ENCODE results near the gene RHBDD1. TPM values are rescaled to one million over a fixed set of nuclear protein-coding genes. Genes with fewer than 3 reads are reported as not detected.

RHBDD1 gene
- polyA plus RNA-seq, 3 donors, result 8.1 to 19.5 (median 15.5) TPM

- Histone ChIP-seq H3K9me3 (replicated peaks in 1 of 2; ENCODE audit: control insufficient read depth in 1 of 2, insufficient read depth in 1 of 2, low read length in 2 of 2) (no peaks in the 10 kb centered on the region), H3K4me2 (replicated peaks; ENCODE audit: extremely low read depth, low read length, poor library complexity, severe bottlenecking) (no peak overlapping the region), H3K4me1 (ENCODE audit: control insufficient read depth in 1 of 2, insufficient read depth in 2 of 2, low read length in 2 of 2) (peaks cover 22 to 29% of the 10 kb centered on the region in 2 donors), H3K79me2 (ENCODE audit: insufficient read depth, low read length) (no peaks in the 10 kb centered on the region), H3K27ac (ENCODE audit: low read depth in 1 of 2, low read length in 2 of 2) (no peak overlapping the region), H3K36me3 (replicated peaks in 1 of 2; ENCODE audit: control insufficient read depth in 1 of 2, insufficient read depth in 2 of 2, low read length in 2 of 2) (peaks cover 0 to 4% of the 10 kb centered on the region in 2 donors), H3K9ac (ENCODE audit: insufficient read depth, low read length, poor library complexity, severe bottlenecking) (no peak overlapping the region), H2AFZ (ENCODE audit: insufficient read depth, low read depth, low read length, poor library complexity, severe bottlenecking) (no peak overlapping the region), H4K20me1 (ENCODE audit: insufficient read depth, low read length) (no peaks in the 10 kb centered on the region), H3K4me3 (replicated peaks in 1 of 3; ENCODE audit: low read depth in 2 of 3, low read length in 3 of 3) (no peak overlapping the region), H3K27me3 (ENCODE audit: control insufficient read depth in 2 of 2, insufficient read depth in 2 of 2, low read length in 2 of 2) (no peaks in the 10 kb centered on the region)
- Mint-ChIP-seq H3K27me3 (ENCODE audit: low read depth in 3 of 3) (no peaks in the 10 kb centered on the region), H3K4me1 (peaks cover 36% of the 10 kb centered on the region), H3K36me3 (peaks cover 26 to 49% of the 10 kb centered on the region in 2 donors), H3K27ac (no peak overlapping the region), H3K9me3 (peaks cover 2 to 5% (median 4%) of the 10 kb centered on the region in 7 donors), H3K4me3 (no peak overlapping the region)
- DNase-seq, result no peak
- intact Hi-C loops (cut with micrococcal nuclease), result no loop called here
- no peak for TF ChIP-seq CTCF (IDR thresholded peaks at IDR 0.05)
- WGBS (ENCODE audit: insufficient coverage), result no CpG with 5 or more reads among the region's 3 CpGs
These were observed 41.6 kb downstream of the RHBDD1 start for GRCh38 chr2:226877491-226877890.

GRCh38 chr2:226881287-226881686 lies 45.4 kb downstream of the RHBDD1 start:
- Histone ChIP-seq H3K79me2 (ENCODE audit: insufficient read depth, low read length) (no peaks in the 10 kb centered on the region), H3K4me1 (ENCODE audit: control insufficient read depth in 1 of 2, insufficient read depth in 2 of 2, low read length in 2 of 2) (peaks cover 2% of the 10 kb centered on the region in 2 donors), H3K9me3 (replicated peaks in 1 of 2; ENCODE audit: control insufficient read depth in 1 of 2, insufficient read depth in 1 of 2, low read length in 2 of 2) (no peaks in the 10 kb centered on the region), H3K27me3 (ENCODE audit: control insufficient read depth in 2 of 2, insufficient read depth in 2 of 2, low read length in 2 of 2) (no peaks in the 10 kb centered on the region), H3K9ac (ENCODE audit: insufficient read depth, low read length, poor library complexity, severe bottlenecking) (no peak overlapping the region), H2AFZ (ENCODE audit: insufficient read depth, low read depth, low read length, poor library complexity, severe bottlenecking) (no peak overlapping the region), H4K20me1 (ENCODE audit: insufficient read depth, low read length) (no peaks in the 10 kb centered on the region), H3K4me3 (replicated peaks in 1 of 3; ENCODE audit: low read depth in 2 of 3, low read length in 3 of 3) (no peak overlapping the region), H3K4me2 (replicated peaks; ENCODE audit: extremely low read depth, low read length, poor library complexity, severe bottlenecking) (no peak overlapping the region), H3K27ac (ENCODE audit: low read depth in 1 of 2, low read length in 2 of 2) (no peak overlapping the region), H3K36me3 (replicated peaks in 1 of 2; ENCODE audit: control insufficient read depth in 1 of 2, insufficient read depth in 2 of 2, low read length in 2 of 2) (peaks cover 3 to 7% of the 10 kb centered on the region in 2 donors)
- no CpG with 5 or more reads among the region's 2 CpGs for WGBS (ENCODE audit: insufficient coverage)
- no peak for TF ChIP-seq CTCF (IDR thresholded peaks at IDR 0.05)
- Mint-ChIP-seq H3K27me3 (ENCODE audit: low read depth in 3 of 3) (peaks cover 0 to 2% (median 0%) of the 10 kb centered on the region in 3 donors), H3K4me3 (no peak overlapping the region), H3K27ac (no peak overlapping the region), H3K4me1 (peaks cover 9% of the 10 kb centered on the region), H3K9me3 (peaks cover 0 to 5% (median 2%) of the 10 kb centered on the region in 7 donors), H3K36me3 (peaks cover 28 to 47% of the 10 kb centered on the region in 2 donors)
- DNase-seq, result no peak
- intact Hi-C loops (cut with micrococcal nuclease), result no loop called here

Measured in CD14-positive monocyte (primary cell).